Measurements from ENCODE around the gene ANKRD65.
"Not testable (repeated sequence)": the region's sequence is repeated elsewhere in the genome, so short reads cannot be mapped to it uniquely, and the experiment has no call there.

ANKRD65 gene

DNA sequence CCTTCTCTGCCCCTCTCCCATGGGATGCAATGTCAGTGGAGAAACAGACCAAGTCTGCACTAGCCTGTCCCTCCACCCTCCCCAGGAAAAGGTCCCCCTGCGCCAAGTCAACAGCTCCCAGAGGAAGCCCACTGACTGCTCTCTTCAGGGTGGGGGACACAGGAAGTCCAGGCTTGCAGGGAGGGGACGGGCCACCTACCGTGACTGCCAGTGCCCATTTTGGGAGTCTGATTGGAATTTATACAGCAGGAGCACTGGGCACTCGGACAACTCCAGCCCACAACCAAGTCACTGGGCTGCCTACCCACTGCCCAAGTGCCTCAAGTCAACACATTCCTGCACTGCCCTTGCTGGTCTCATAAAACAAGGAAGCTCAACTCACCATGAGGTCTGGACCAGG, 28.1 kb downstream of the ANKRD65 start:
- DNase-seq, result no peak

- no peak for DNase-seq
Measured at GRCh38 chr1:1391225-1391624, 29.9 kb downstream of the ANKRD65 start.

- no peak for DNase-seq
Measured at GRCh38 chr1:1390675-1391074, 30.4 kb downstream of the ANKRD65 start.

DNA sequence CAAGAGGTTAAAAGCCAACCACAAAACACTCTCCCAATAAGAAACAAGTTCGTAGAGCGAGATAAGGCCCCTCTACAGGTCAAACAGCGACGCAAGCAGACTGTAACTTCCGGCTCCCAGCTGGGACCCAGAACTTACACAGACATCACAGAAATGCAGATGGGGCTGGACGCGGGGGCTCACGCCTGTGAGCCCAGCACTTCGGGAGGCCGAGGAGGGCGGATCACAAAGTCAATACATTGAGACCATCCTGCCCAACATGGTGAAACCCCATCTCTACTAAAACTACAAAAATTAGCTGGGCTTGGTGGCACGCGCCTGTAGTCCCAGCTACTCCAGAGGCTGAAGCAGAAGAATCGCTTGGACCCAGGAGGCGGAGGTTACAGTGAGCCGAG, 33.0 kb downstream of the ANKRD65 start:
- no peak for DNase-seq

- DNase-seq, result no peak
Measured at GRCh38 chr1:1387098-1388077, 33.7 kb downstream of the ANKRD65 start.

GRCh38 chr1:1385931-1386330, 35.1 kb downstream of the ANKRD65 start:
- DNase-seq, result no peak

DNA sequence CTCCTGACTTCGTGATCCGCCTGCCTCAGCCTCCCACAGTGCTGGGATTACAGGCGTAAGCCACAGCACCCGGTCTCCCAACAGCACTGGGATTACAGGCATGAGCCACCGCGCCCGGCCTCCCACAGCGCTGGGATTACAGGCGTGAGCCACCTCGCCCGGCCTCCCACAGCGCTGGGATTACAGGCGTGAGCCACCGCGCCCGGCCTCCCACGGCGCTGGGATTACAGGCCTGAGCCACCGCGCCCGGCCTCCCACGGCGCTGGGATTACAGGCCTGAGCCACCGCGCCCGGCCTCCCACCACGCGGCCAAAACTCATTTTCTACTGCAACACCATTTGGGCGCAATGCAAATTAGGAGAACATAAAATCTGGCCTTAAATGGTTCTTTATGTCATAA, 35.7 kb downstream of the ANKRD65 start:
- not testable (repeated sequence) for DNase-seq

GRCh38 chr1:1381294-1381693, 39.8 kb downstream of the ANKRD65 start:
- DNase-seq, result no peak

GRCh38 chr1:1380860-1381259, 40.2 kb downstream of the ANKRD65 start:
- DNase-seq, result no peak

GRCh38 chr1:1377540-1378205, 43.4 kb downstream of the ANKRD65 start:
- DNase-seq, result no peak

GRCh38 chr1:1376551-1377226, 44.4 kb downstream of the ANKRD65 start:
- DNase-seq, result no peak

GRCh38 chr1:1374929-1375662, 46.0 kb downstream of the ANKRD65 start, which contains the start of gene AURKAIP1:
TSS of gene AURKAIP1 (minus strand) at chr1:1375207. CDS start at chr1:1374756, 451 bp downstream.
- peak; percentile 99 for DNase-seq

DNA sequence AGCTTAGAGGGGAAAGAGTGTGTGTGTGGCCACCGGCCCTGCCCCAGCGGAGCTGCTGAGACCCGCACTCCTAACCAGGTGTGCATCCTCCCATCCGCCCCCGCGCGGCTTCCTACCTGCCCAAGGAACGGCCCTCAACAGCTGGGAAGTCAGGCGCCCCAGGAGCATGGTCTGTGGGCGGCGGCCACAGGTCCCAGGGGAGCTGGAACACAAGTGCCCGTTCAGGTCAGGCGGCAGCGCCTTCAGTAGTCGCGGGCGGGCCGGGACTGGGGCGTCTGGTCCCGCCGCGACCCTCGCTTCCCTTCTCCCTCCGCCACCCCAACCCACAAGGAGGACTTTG, 46.5 kb downstream of the ANKRD65 start:
- no peak for DNase-seq

- no peak for DNase-seq
Measured at GRCh38 chr1:1373815-1374588, 47.1 kb downstream of the ANKRD65 start.

- DNase-seq, result no peak
Measured at GRCh38 chr1:1373051-1373814, 47.8 kb downstream of the ANKRD65 start.

GRCh38 chr1:1371746-1372711, 49.0 kb downstream of the ANKRD65 start:
- DNase-seq, result peak; percentile 86

DNA sequence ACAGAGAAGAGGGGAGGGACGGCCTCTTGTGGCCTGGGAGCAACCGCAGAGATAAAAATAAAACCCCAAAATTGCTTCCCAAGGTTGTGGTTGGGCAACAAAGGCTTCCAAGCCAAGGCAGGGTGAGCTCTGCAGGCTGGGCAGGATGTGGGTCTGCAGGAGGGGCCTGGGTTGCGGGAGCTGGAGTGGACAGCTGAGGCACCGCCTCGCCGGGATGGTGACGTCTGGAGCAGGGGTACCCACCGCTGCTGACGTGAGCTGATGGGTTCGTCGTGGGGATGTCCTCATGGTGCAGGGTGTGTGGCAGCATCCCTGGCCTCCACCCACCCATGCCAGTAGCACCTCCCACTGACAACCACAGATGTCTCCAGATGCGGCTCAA, 49.7 kb downstream of the ANKRD65 start:
- DNase-seq, result peak; percentile 48

DNA sequence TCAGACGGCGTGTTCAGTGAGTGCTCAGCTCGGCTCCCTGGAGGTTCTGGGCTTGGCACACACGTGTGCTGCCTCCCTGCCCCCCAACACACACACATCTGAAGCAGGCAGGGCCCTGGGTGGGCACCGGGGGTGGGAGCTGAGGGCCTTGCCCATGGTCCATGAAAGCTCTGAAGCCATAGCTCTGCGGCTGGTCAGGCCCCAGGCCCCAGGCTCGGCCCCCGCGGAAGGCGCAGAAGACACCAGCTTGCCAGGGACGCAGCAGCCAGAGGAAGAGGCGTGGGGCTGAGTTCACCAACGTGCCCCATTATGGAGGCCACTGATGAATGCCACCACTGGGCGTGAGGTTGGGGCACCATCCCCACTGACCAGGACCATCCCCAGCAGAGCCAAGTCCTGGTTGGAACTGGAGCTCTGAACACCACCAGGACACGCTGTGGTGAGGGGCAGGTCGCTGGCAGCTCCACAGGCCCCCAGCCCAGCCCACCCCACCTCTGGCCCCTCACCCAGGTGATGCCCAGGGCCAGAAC, 50.2 kb downstream of the ANKRD65 start:
- DNase-seq, result no peak

- not testable (repeated sequence) for DNase-seq
Measured at GRCh38 chr1:1370094-1370493, 51.0 kb downstream of the ANKRD65 start.

All from activated CD4-positive, alpha-beta T cell treated with anti-CD3 and anti-CD28 coated beads, Interleukin-2, Interleukin-6, amounts not matched to agents 100 ng/mL and 50 ng/mL, durations not matched to agents 16 hours and 8 hours (primary cell).